B cell (primary cell): Measurements from ENCODE around the gene PRKCB. TPM values are rescaled to one million over a fixed set of nuclear protein-coding genes. Genes with fewer than 3 reads are reported as not detected.

Experiments used
- ATAC-seq: fragments of 200-7000 bp; cut with Tn5 transposase; one replicate; pipeline ENCODE4 v1.10.0; 2021; ENCODE audit warnings: low read depth, mild to moderate bottlenecking, moderate number of reproducible peaks, moderate library complexity
- CTCF ChIA-PET: fragments of 350-600 bp; sonication (Branson Sonifier 250); formaldehyde crosslinking; loops from one replicate; lab custom pipeline; 2021; ENCODE audit warnings: antibody characterized with exemption, inconsistent platforms; lab: Charles Lee
- POLR2A ChIA-PET: fragments of 350-600 bp; sonication (Branson Sonifier 250); formaldehyde crosslinking; loops from one replicate; lab custom pipeline; 2021; ENCODE audit warnings: antibody characterized with exemption; lab: Charles Lee
- DNase-seq: peaks from one replicate; pipeline ENCODE4 v3.0.0; 2013
- H2AFZ ChIP-seq: 2 replicates; pipeline ENCODE4 v1.6.1; 2012; ENCODE audit warnings: mild to moderate bottlenecking, low read depth, low read length; ENCODE audit not compliant: insufficient read depth, poor library complexity, severe bottlenecking
- H3K27ac ChIP-seq, 2 donors: 1 replicate in 1 of 2; 2 replicates in 1 of 2; pipeline ENCODE4 v1.5.1; 2012 to 2013; ENCODE audit warnings: low read length in 2 of 2, mild to moderate bottlenecking in 2 of 2, moderate library complexity in 1 of 2
- H3K27me3 ChIP-seq, 4 experiments: fragments of 200-600 bp in 1 of 4; sonication (generic) in 1 of 4; replicated peaks in 1 of 4; 1 replicate in 2 of 4; 2 replicates in 2 of 4; pipeline versions ENCODE4 v1.6.1 to v1.7.0; 2013 to 2016; ENCODE audit warnings: low read length in 3 of 4, mild to moderate bottlenecking in 2 of 4, mixed read lengths in 1 of 4, moderate library complexity in 1 of 4; ENCODE audit not compliant: insufficient read depth in 4 of 4, control insufficient read depth in 3 of 4; ENCODE audit errors: control extremely low read depth in 1 of 4
- H3K36me3 ChIP-seq, 2 experiments: replicated peaks in 1 of 2; 1 replicate in 1 of 2; 2 replicates in 1 of 2; pipeline versions ENCODE4 v1.6.1 to v1.7.1; 2013; ENCODE audit warnings: low read length in 1 of 2; ENCODE audit not compliant: insufficient read depth in 2 of 2, control insufficient read depth in 1 of 2; ENCODE audit errors: control extremely low read depth in 1 of 2, extremely low read depth in 1 of 2
- H3K4me1 ChIP-seq, 2 donors: fragments of 200-600 bp in 1 of 2; sonication (generic) in 1 of 2; 1 replicate in 1 of 2; 2 replicates in 1 of 2; pipeline versions ENCODE4 v1.5.1 to v1.6.1; 2013 to 2017; ENCODE audit warnings: low read length in 2 of 2; ENCODE audit not compliant: control insufficient read depth in 2 of 2, insufficient read depth in 2 of 2
- H3K4me2 ChIP-seq: replicated peaks from 2 replicates; pipeline ENCODE3; 2012; ENCODE audit warnings: mild to moderate bottlenecking, low read depth, low read length; ENCODE audit not compliant: poor library complexity, severe bottlenecking
- H3K4me3 ChIP-seq, 5 experiments: fragments of 200-600 bp in 1 of 5; sonication (generic) in 1 of 5; 1 replicate in 3 of 5; 2 replicates in 2 of 5; pipeline versions ENCODE4 v1.5.1 to v1.7.0; 2011 to 2016; ENCODE audit warnings: low read length in 4 of 5, mild to moderate bottlenecking in 4 of 5, low read depth in 2 of 5, control low read depth in 1 of 5, moderate library complexity in 1 of 5; ENCODE audit not compliant: insufficient read depth in 1 of 5; ENCODE audit errors: control extremely low read depth in 1 of 5, extremely low read depth in 1 of 5
- H3K79me2 ChIP-seq: fragments of 200-600 bp; sonication (generic); one replicate; pipeline ENCODE4 v1.6.0; 2016; ENCODE audit warnings: low read length; ENCODE audit not compliant: control insufficient read depth, insufficient read depth
- H3K9ac ChIP-seq: fragments of 200-600 bp; sonication (generic); 2 replicates; pipeline ENCODE4 v1.6.1; 2017; ENCODE audit warnings: mild to moderate bottlenecking, low read length, moderate library complexity
- H3K9me3 ChIP-seq, 3 donors: one replicate each; pipeline versions ENCODE4 v1.6.1 to v1.7.1; 2013; ENCODE audit warnings: low read length in 2 of 3; ENCODE audit not compliant: control insufficient read depth in 2 of 3, insufficient read depth in 1 of 3; ENCODE audit errors: control extremely low read depth in 1 of 3
- H4K20me1 ChIP-seq: 2 replicates; pipeline ENCODE4 v1.6.0; 2012; ENCODE audit warnings: mild to moderate bottlenecking, low read length; ENCODE audit not compliant: insufficient read depth, control insufficient read depth, poor library complexity, severe bottlenecking
- H3K27ac Mint-ChIP-seq: one replicate; pipeline ENCODE4 v1.8.0; 2021; ENCODE audit warnings: mixed read lengths
- H3K27me3 Mint-ChIP-seq: one replicate; pipeline ENCODE4 v1.8.0; 2021; ENCODE audit warnings: mixed read lengths
- H3K4me1 Mint-ChIP-seq: one replicate; pipeline ENCODE4 v1.8.0; 2021; ENCODE audit warnings: mixed read lengths
- H3K4me3 Mint-ChIP-seq: one replicate; pipeline ENCODE4 v1.8.0; 2021; ENCODE audit warnings: mixed read lengths
- H3K9me3 Mint-ChIP-seq: one replicate; pipeline ENCODE4 v1.8.0; 2022; ENCODE audit warnings: mixed read lengths; ENCODE audit not compliant: insufficient read depth
- EZH2 ChIP-seq: IDR thresholded peaks from 2 replicates; pipeline ENCODE4 v1.6.1; 2012; ENCODE audit warnings: borderline replicate concordance, low read depth, mild to moderate bottlenecking, moderate library complexity, low read length; ENCODE audit not compliant: insufficient read depth, poor library complexity, severe bottlenecking
- WGBS: methylation state at CpG from one replicate; pipeline ENCODE4 v1.1.5; 2013; ENCODE audit warnings: missing lambda C conversion rate; ENCODE audit not compliant: insufficient coverage; 5-methylcytosine and 5-hydroxymethylcytosine counted together
- intact Hi-C: fragments of 100-400 bp; cut with micrococcal nuclease; formaldehyde crosslinking; loops from one replicate; pipeline ENCODE4 v1.10.0; 2022
- polyA plus RNA-seq: library from polyadenylated mRNA; depleted of rRNA; stranded (reverse); fragments of >200 nt; gene quantifications from 2 replicates; pipeline ENCODE4 v1.2.3, GENCODE V29; 2012
- total RNA-seq, 2 donors: library from RNA; stranded (reverse); fragments of 120-200 nt in 1 of 2; gene quantifications; 1 replicate in 1 of 2; 2 replicates in 1 of 2; pipeline versions ENCODE4 v1.2.3 to v1.2.4, GENCODE V29; 2013 to 2022
- TF ChIP-seq, protein P1 (sequence below): fragments of 200-600 bp; IDR thresholded peaks from one replicate; pipeline ENCODE4 v1.8.0; 2022; ENCODE audit warnings: antibody characterized with exemption, mild to moderate bottlenecking

The PRKCB gene
- total and polyA plus RNA-seq, 2 donors (not counting 1 experiment from before 2014, with no cell fraction given) = 106 to 373 TPM

DNA sequence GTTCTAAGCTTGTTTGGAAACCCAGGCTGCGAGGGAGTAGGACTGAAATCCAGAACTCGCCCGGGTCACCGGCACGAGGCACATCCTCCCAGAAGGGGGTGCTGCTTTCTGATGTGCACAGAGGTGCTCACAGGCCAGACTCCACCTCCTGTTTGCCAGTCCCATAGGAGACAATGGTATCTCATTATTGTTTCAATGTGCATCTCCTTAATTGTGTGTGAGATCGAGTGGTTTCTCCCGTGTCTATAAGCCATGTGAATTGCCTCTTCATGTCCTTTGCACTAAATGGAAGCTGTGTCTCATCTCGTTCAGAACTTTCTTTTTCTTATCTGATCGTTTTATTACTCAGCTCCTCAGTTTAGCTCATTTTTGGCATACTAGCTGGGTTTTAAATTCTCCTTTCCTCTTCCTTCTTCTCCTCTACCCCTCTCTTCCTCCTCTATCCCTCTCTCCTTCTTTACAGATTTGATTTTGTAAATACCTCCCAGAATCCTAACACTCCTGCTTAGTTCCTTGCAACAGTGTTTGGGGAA lies 32.1 kb upstream of the PRKCB start:
- Histone ChIP-seq H3K4me2 (peak overlapping the region; percentile 56), H2AFZ (peak overlapping the region; percentile 44)

More for the DNA sequence above, 32.1 kb upstream of the PRKCB start:
- Histone ChIP-seq H3K4me1 (peaks cover 25 to 43% of the 10 kb centered on the region in 2 donors), H3K27me3 (no peaks in the 10 kb centered on the region), H3K9ac (peak overlapping the region; percentile 7), H3K79me2 (peaks cover 49% of the 10 kb centered on the region), H3K9me3 (no peaks in the 10 kb centered on the region), H3K4me3 (peak overlapping the region in 2 of 5 experiments; percentile 11 to 37), H3K27ac (no peak overlapping the region), H4K20me1 (no peaks in the 10 kb centered on the region), H3K36me3 (no peaks in the 10 kb centered on the region)
- Mint-ChIP-seq H3K4me1 (peaks cover 35% of the 10 kb centered on the region), H3K27me3 (no peaks in the 10 kb centered on the region), H3K27ac (peak overlapping the region; percentile 12), H3K4me3 (peak overlapping the region; percentile 52), H3K9me3 (no peaks in the 10 kb centered on the region)
- no peak for TF ChIP-seq EZH2
- TF ChIP-seq, protein P1, sequence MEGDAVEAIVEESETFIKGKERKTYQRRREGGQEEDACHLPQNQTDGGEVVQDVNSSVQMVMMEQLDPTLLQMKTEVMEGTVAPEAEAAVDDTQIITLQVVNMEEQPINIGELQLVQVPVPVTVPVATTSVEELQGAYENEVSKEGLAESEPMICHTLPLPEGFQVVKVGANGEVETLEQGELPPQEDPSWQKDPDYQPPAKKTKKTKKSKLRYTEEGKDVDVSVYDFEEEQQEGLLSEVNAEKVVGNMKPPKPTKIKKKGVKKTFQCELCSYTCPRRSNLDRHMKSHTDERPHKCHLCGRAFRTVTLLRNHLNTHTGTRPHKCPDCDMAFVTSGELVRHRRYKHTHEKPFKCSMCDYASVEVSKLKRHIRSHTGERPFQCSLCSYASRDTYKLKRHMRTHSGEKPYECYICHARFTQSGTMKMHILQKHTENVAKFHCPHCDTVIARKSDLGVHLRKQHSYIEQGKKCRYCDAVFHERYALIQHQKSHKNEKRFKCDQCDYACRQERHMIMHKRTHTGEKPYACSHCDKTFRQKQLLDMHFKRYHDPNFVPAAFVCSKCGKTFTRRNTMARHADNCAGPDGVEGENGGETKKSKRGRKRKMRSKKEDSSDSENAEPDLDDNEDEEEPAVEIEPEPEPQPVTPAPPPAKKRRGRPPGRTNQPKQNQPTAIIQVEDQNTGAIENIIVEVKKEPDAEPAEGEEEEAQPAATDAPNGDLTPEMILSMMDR = peak; percentile 76
- CTCF ChIA-PET = interaction anchor here (0.5 to 15.1 kb wide), 64 partner anchors 9 to 1797 kb away, joined by 3 to 493 read pairs (median 5); partner anchors contain the start of gene PRKCB
- DNase-seq (peak; percentile 80), ATAC-seq (peak; percentile 78)
- POLR2A ChIA-PET = interaction anchor here (0.9 to 1.3 kb wide), 4 partner anchors 23 to 211 kb away, joined by 3 to 4 read pairs (median 3); no protein-coding TSS in a partner anchor
- 15% methylated on average over 9 of the region's 9 CpGs for WGBS
- intact Hi-C loops = loop anchor here (1.0 to 5.0 kb wide), 3 partner anchors 34 to 449 kb away; no protein-coding TSS in a partner anchor
